Measurements from ENCODE around the gene S100A7. TPM values are rescaled to one million over a fixed set of nuclear protein-coding genes. Genes with fewer than 3 reads are reported as not detected.

S100A7 gene
- total RNA-seq (2021; fragmentation: NEBNext Ultra II Directional; extraction: Animal tissue kit (Norgen Biotek cat#: 25700)) (not detected in 2 replicates), polyA plus RNA-seq (2011; rRNA removed) (not detected in 2 replicates), polyA minus RNA-seq (2011; rRNA and poly(A)+ RNA removed) (not detected in 2 replicates)
- polyA plus RNA-seq (2011; cell fraction: cytosol; rRNA removed), result not detected
- not detected for polyA plus RNA-seq (2011; cell fraction: nucleus; rRNA removed)
- not detected in 4 replicates for polyA plus RNA-seq (2012, experiment 1 of 2)
- not detected for polyA plus RNA-seq (2012, experiment 2 of 2)
- polyA plus RNA-seq (2013, experiment 1 of 2), result not detected
- polyA plus RNA-seq (2013, experiment 2 of 2), result not detected
- polyA minus RNA-seq (2011; cell fraction: cytosol; rRNA and poly(A)+ RNA removed), result not detected
- polyA minus RNA-seq (2011; cell fraction: nucleus; rRNA and poly(A)+ RNA removed), result not detected
- long read RNA-seq, experiment 1, result 0 reads
- long read RNA-seq, experiment 2, result 0 reads

DNA sequence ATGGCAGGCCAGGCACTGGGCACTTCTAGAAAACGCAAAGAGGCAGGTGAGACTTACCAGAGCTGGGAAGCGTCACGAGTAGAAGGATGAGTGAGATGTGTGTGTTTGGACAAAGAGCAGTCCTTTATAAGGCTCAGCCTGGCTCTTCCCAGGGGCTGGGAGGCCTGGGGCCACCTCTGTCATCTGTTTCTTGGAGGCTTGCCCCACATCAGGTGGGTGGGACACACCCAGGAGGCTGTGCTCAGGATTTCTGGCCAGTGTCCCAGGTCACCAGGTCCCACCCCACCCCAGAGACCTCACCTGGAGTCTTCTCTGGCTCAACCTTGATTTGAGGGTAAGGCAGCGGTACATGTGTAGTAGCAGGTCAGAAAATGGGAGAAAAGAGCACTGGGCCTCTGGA, at the start of gene S100A7:
Gene S100A7 (minus strand): TSS at position 101 of the 400 bp plus-strand sequence. CDS start 1,638 bp downstream, outside the sequence.
- Histone ChIP-seq H3K4me3 (ENCODE audit: extremely low read depth in 1 of 4, insufficient read depth in 2 of 4, low read depth in 3 of 4, low read length in 4 of 4) (no peak within 1 kb of the TSS), H2BK15ac (ENCODE audit: low read length) (no peak within 1 kb of the TSS), H3K79me1 (ENCODE audit: low read depth, low read length) (no peaks in the 10 kb centered on the region), H3K4me1 (replicated peaks in 1 of 4; ENCODE audit: control insufficient read depth in 3 of 4, insufficient read depth in 4 of 4, low read length in 3 of 4) (peaks cover 0 to 1% (median 0%) of the 10 kb centered on the region in 4 experiments; a peak in 1 of 7 replicates), H4K91ac (replicated peaks; ENCODE audit: insufficient read length, low read length) (no peak within 1 kb of the TSS), H3K36me3 (ENCODE audit: control insufficient read depth in 2 of 4, insufficient read depth in 4 of 4, low read length in 3 of 4) (no peaks in the 10 kb centered on the region), H4K20me1 (replicated peaks in 1 of 2; ENCODE audit: control insufficient read depth in 1 of 2, insufficient read depth in 2 of 2, low read length in 2 of 2) (no peaks in the 10 kb centered on the region), H3K23ac (ENCODE audit: insufficient read length) (no peak within 1 kb of the TSS), H3K9me3 (ENCODE audit: insufficient read depth in 2 of 2, low read depth in 1 of 2, low read length in 1 of 2) (no peaks in the 10 kb centered on the region), H2BK12ac (ENCODE audit: low read depth, low read length) (no peak within 1 kb of the TSS), H3K79me2 (ENCODE audit: control insufficient read depth in 1 of 2, insufficient read depth in 2 of 2, low read length in 2 of 2) (no peaks in the 10 kb centered on the region), H3K18ac (ENCODE audit: extremely low read depth, low read length) (no peak within 1 kb of the TSS), H3K27ac (ENCODE audit: low read depth, low read length) (no peak within 1 kb of the TSS), H2AFZ (ENCODE audit: low read length) (no peak within 1 kb of the TSS), H3K14ac (ENCODE audit: insufficient read length) (no peak within 1 kb of the TSS), H2AK5ac (ENCODE audit: low read depth, low read length) (no peak within 1 kb of the TSS), H4K5ac (ENCODE audit: insufficient read length, low read depth, low read length) (no peak within 1 kb of the TSS), H3K9ac (replicated peaks in 1 of 4; ENCODE audit: extremely low read depth in 1 of 4, low read depth in 3 of 4, low read length in 3 of 4) (no peak within 1 kb of the TSS), H3K56ac (replicated peaks; ENCODE audit: insufficient read length, low read depth, low read length) (no peak within 1 kb of the TSS), H3K23me2 (ENCODE audit: low read depth, low read length) (no peaks in the 10 kb centered on the region), H2BK120ac (replicated peaks; ENCODE audit: low read depth, low read length) (no peak within 1 kb of the TSS), H2BK20ac (ENCODE audit: low read length) (no peak within 1 kb of the TSS), H2BK5ac (ENCODE audit: low read depth, low read length) (no peak within 1 kb of the TSS), H4K8ac (ENCODE audit: extremely low read depth, insufficient read depth, low read length) (no peak within 1 kb of the TSS), H3K4me2 (ENCODE audit: insufficient read depth in 1 of 2, low read depth in 2 of 2, low read length in 2 of 2) (no peak within 1 kb of the TSS), H3K27me3 (replicated peaks in 1 of 4; ENCODE audit: control insufficient read depth in 3 of 4, extremely low read depth in 1 of 4, insufficient read depth in 3 of 4, low read length in 3 of 4) (no peaks in the 10 kb centered on the region), H3K4ac (replicated peaks; ENCODE audit: insufficient read length, low read depth, low read length) (no peak within 1 kb of the TSS)
- TF ChIP-seq SP4 (IDR thresholded peaks at IDR 0.05; ENCODE audit: low read length) (no peak), SIN3A (conservative IDR thresholded peaks at IDR 0.05 in 1 of 2, IDR thresholded peaks at IDR 0.05 in 1 of 2; ENCODE audit: low read depth in 1 of 2, low read length in 2 of 2) (no peak), EZH2 (IDR thresholded peaks at IDR 0.05; ENCODE audit: low read depth, low read length, severe bottlenecking) (no peak), YY1 (IDR thresholded peaks at IDR 0.05; ENCODE audit: low read depth, low read length) (no peak), ZNF274 (IDR thresholded peaks at IDR 0.05; ENCODE audit: borderline replicate concordance, extremely low read depth, low read length) (no peak), HDAC6 (IDR thresholded peaks at IDR 0.05; ENCODE audit: low read depth, low read length) (no peak), EP300 (IDR thresholded peaks at IDR 0.05; ENCODE audit: borderline replicate concordance in 1 of 2, low read depth in 2 of 2, low read length in 2 of 2) (no peak), TCF12 (IDR thresholded peaks at IDR 0.05; ENCODE audit: low read depth, low read length) (no peak), CEBPB (IDR thresholded peaks at IDR 0.05; ENCODE audit: low read depth, low read length) (no peak), RAD21 (IDR thresholded peaks at IDR 0.05 in 1 of 2, conservative IDR thresholded peaks at IDR 0.05 in 1 of 2; ENCODE audit: low read depth in 2 of 2, low read length in 2 of 2) (no peak), HDAC2 (IDR thresholded peaks at IDR 0.05; ENCODE audit: borderline replicate concordance in 1 of 2, low read depth in 2 of 2, low read length in 2 of 2) (no peak)
- POLR2A ChIA-PET (ENCODE audit: partially characterized antibody), result no interaction called here
- DNase-seq (ENCODE audit: low read depth in 1 of 2, low spot score in 2 of 2) (no peak), FAIRE-seq (no peak)
- CTCF ChIA-PET (ENCODE audit: partially characterized antibody), result no interaction called here
- WGBS, 2 experiments (ENCODE audit: extremely low coverage in 1 of 2, insufficient coverage in 1 of 2, insufficient read length in 1 of 2, insufficient replicate concordance in 2 of 2, low coverage in 1 of 2, low lambda C conversion rate in 2 of 2, missing lambda C conversion rate in 1 of 2), result 89% methylated on average over 4 of the region's 4 CpGs; no CpG with 5 or more reads in 1 of the 2 experiments

Data from H1 (cell line).